ENCODE measurements around the gene NHLH1. TPM values are rescaled to one million over a fixed set of nuclear protein-coding genes. Genes with fewer than 3 reads are reported as not detected.

The NHLH1 gene
- total RNA-seq, 1 donor from 2014 or later: 0.93 TPM

GRCh38 chr1:160408864-160409263, 42.0 kb downstream of the NHLH1 start:
- intact Hi-C loops (cut with micrococcal nuclease): no loop called here

- intact Hi-C loops (cut with micrococcal nuclease): no loop called here
Observed at GRCh38 chr1:160409486-160409885, 42.6 kb downstream of the NHLH1 start.

GRCh38 chr1:160410406-160411005, 43.6 kb downstream of the NHLH1 start:
- intact Hi-C loops (cut with micrococcal nuclease): no loop called here

- intact Hi-C loops (cut with micrococcal nuclease): no loop called here
Observed at GRCh38 chr1:160411271-160412027, 44.6 kb downstream of the NHLH1 start.

GRCh38 chr1:160412028-160412362, 45.1 kb downstream of the NHLH1 start:
- intact Hi-C loops (cut with micrococcal nuclease): no loop called here

- intact Hi-C loops (cut with micrococcal nuclease): no loop called here
Observed at GRCh38 chr1:160413716-160414115, 46.8 kb downstream of the NHLH1 start.

- intact Hi-C loops (cut with micrococcal nuclease): no loop called here
Observed at GRCh38 chr1:160414881-160415280, 48.0 kb downstream of the NHLH1 start.

GRCh38 chr1:160415696-160416290, 48.9 kb downstream of the NHLH1 start:
- intact Hi-C loops (cut with micrococcal nuclease): no loop called here

- intact Hi-C loops (cut with micrococcal nuclease): no loop called here
Observed at GRCh38 chr1:160416369-160416768, 49.5 kb downstream of the NHLH1 start.

GRCh38 chr1:160418483-160418882, 51.6 kb downstream of the NHLH1 start:
- intact Hi-C loops (cut with micrococcal nuclease): no loop called here

GRCh38 chr1:160419150-160419837, 52.4 kb downstream of the NHLH1 start:
- intact Hi-C loops (cut with micrococcal nuclease): no loop called here

- intact Hi-C loops (cut with micrococcal nuclease): no loop called here
Observed at GRCh38 chr1:160419838-160420169, 52.9 kb downstream of the NHLH1 start.

GRCh38 chr1:160420881-160421842, 54.3 kb downstream of the NHLH1 start:
- intact Hi-C loops (cut with micrococcal nuclease): no loop called here

GRCh38 chr1:160421881-160422280, 55.0 kb downstream of the NHLH1 start:
- intact Hi-C loops (cut with micrococcal nuclease): no loop called here

Other genes with a start within 250 kb of the NHLH1 start
- gene ATP1A4, start 215.5 kb upstream of the NHLH1 start, total RNA-seq: not detected in 2 replicates
- not detected in 2 replicates for gene CASQ1, start 176.5 kb upstream of the NHLH1 start, total RNA-seq
- gene PEA15, start 161.7 kb upstream of the NHLH1 start, total RNA-seq: 45.6 and 50.4 TPM in 2 replicates
- gene DCAF8, start 104.5 kb upstream of the NHLH1 start, total RNA-seq: 102 and 103 TPM in 2 replicates
- 53.2 and 53.3 TPM in 2 replicates for gene PEX19, start 81.9 kb upstream of the NHLH1 start, total RNA-seq
- gene COPA, start 23.8 kb upstream of the NHLH1 start, total RNA-seq: 148 and 150 TPM in 2 replicates
- 75.8 and 87.4 TPM in 2 replicates for gene NCSTN, start 23.7 kb upstream of the NHLH1 start, total RNA-seq
- gene VANGL2, start 33.5 kb downstream of the NHLH1 start, total RNA-seq: not detected in 2 replicates
- gene SLAMF6, start 156.2 kb downstream of the NHLH1 start, total RNA-seq: 34.0 and 35.2 TPM in 2 replicates
- gene CD84, start 212.4 kb downstream of the NHLH1 start, total RNA-seq: 21.1 and 25.4 TPM in 2 replicates